Activated CD8-positive, alpha-beta memory T cell treated with anti-CD3 and anti-CD28 coated beads for 48 hours (primary cell): ENCODE results near the gene ALDH1L2.
"Not testable (repeated sequence)": the region's sequence is repeated elsewhere in the genome, so short reads cannot be mapped to it uniquely, and the experiment has no call there.

Experiments
- DNase-seq, 3 experiments: peaks; one replicate each; pipeline ENCODE4 v3.0.0-alpha.2; 2020; ENCODE audit warnings: low read depth in 2 of 3, low spot score in 2 of 3

The ALDH1L2 gene

GRCh38 chr12:104986022-104986941 lies 98.0 kb downstream of the ALDH1L2 start, which contains the start of gene NOPCHAP1:
Gene NOPCHAP1, plus strand, starts transcription at chr12:104986316. Its CDS starts 37 bp downstream, at chr12:104986353.
- peak; percentile 65 to 69 (median 65) for DNase-seq

DNA sequence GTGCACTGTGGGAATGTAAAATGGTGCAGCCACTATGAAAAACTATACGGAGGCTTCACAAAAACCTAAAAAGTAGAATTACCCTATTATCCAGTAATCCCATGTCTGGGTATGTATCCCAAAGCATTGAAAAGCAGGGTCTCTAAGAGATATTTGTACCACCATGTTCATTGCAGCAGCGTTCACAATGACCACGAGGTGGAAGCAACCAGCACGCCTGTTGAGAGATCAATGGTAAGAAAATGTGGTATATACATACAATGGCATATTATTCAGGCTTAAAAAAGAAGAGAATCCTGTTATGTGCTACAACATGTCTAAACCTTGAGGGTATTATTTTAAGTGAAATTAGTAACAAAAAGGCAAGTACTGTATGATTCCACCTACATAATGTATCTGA lies 99.1 kb downstream of the ALDH1L2 start:
- no peak for DNase-seq

DNA sequence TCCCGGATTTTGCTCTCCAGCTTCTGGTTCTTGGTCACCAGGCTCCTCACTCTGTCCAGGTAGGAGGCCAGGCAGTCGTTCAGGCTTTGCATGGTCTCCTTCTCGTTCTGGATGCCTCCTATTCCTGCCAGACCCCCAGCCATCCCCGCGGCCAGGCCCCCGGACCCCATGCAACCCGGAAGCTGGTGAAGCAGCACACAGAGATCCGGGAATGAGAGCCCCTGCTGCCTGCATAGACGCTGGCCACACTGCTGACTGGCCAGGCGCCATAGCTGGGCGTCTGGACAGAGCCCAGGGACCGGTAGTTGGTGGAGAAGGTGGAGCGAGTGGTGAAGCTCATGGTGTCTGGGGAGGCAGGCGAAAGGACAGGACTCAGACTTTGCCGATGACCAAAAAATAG lies 106.6 kb downstream of the ALDH1L2 start:
- not testable (repeated sequence) for DNase-seq

- no peak for DNase-seq
Observed at GRCh38 chr12:104976703-104977102, 107.6 kb downstream of the ALDH1L2 start.

GRCh38 chr12:104975587-104976343 lies 108.5 kb downstream of the ALDH1L2 start:
- DNase-seq, result no peak

GRCh38 chr12:104974626-104975290 lies 109.5 kb downstream of the ALDH1L2 start:
- DNase-seq, result no peak

DNA sequence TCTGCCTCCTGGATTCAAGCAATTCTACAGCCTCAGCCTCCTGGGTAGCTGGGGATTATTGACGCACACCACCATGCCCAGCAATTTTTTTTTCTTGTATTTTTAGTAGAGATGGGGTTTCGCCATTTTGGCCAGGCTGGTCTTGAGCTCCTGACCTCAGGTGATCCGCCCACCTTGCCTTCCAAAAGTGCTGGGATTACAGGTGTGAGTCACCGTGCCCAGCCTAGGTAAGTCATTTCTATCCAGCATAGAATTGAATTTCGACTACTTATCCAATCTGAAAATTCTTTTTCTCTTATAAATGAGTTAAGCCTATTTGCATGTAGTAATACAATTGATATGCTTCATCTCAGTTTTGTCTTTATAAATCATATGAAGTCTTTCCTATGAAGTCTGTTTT lies 111.0 kb downstream of the ALDH1L2 start:
- no peak for DNase-seq

DNA sequence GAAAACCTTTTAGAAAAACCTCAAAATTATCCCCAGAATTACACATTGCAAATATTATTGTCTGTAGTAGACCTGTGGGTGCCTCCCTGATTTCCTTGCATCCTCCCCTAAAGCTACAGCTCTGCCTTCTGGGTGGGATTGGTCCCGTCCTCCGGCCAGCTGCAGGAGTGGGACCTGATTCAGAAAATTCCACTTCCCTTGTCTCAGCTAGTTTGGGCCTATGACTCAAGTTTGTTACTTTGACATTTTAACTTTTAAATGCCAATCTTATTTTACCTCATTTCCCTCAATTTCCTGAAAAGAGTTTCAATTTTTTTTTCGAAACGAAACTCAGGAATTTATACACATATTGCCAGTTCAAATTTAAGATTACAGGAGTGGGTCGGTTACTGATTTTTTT lies 113.0 kb downstream of the ALDH1L2 start:
- no peak for DNase-seq
